ENCODE measurements around the gene PTPRN2.
"Not testable (repeated sequence)": the region's sequence is repeated elsewhere in the genome, so short reads cannot be mapped to it uniquely, and the experiment has no call there.

The PTPRN2 gene

GRCh38 chr7:158289231-158289630, 298.4 kb downstream of the PTPRN2 start:
- DNase-seq: no peak

GRCh38 chr7:158286210-158286609, 301.4 kb downstream of the PTPRN2 start:
- DNase-seq: no peak

GRCh38 chr7:158285383-158285770, 302.2 kb downstream of the PTPRN2 start:
- DNase-seq: peak; percentile 70

- DNase-seq: no peak
These were observed 302.8 kb downstream of the PTPRN2 start for GRCh38 chr7:158284617-158285382.

GRCh38 chr7:158284121-158284520, 303.5 kb downstream of the PTPRN2 start:
- DNase-seq: no peak

GRCh38 chr7:158283016-158283974, 304.3 kb downstream of the PTPRN2 start:
- DNase-seq: no peak

GRCh38 chr7:158282461-158283001, 305.1 kb downstream of the PTPRN2 start:
- no peak for DNase-seq

GRCh38 chr7:158281441-158281840, 306.2 kb downstream of the PTPRN2 start:
- DNase-seq: no peak

GRCh38 chr7:158280448-158281144, 307.0 kb downstream of the PTPRN2 start:
- no peak for DNase-seq

GRCh38 chr7:158279539-158280447, 307.8 kb downstream of the PTPRN2 start:
- no peak for DNase-seq

- DNase-seq: no peak
These were observed 308.8 kb downstream of the PTPRN2 start for GRCh38 chr7:158278745-158279320.

GRCh38 chr7:158277219-158278141, 310.1 kb downstream of the PTPRN2 start:
- DNase-seq: no peak

GRCh38 chr7:158276414-158277218, 311.0 kb downstream of the PTPRN2 start:
- no peak for DNase-seq

- DNase-seq: no peak
These were observed 311.8 kb downstream of the PTPRN2 start for GRCh38 chr7:158275711-158276413.

GRCh38 chr7:158274996-158275395, 312.6 kb downstream of the PTPRN2 start:
- no peak for DNase-seq

GRCh38 chr7:158274404-158274811, 313.2 kb downstream of the PTPRN2 start:
- no peak for DNase-seq

GRCh38 chr7:158273756-158274342, 313.8 kb downstream of the PTPRN2 start:
- DNase-seq: not testable (repeated sequence)

GRCh38 chr7:158273138-158273651, 314.4 kb downstream of the PTPRN2 start:
- no peak for DNase-seq

Data from NCI-H510A (cell line).